HG02852 (cell line): ENCODE measurements around the gene IZUMO4.

ENCODE experiments used
- ATAC-seq: cut with Tn5 transposase; IDR thresholded peaks from one replicate; pipeline ENCODE4 v1.9.1; 2021; ENCODE audit warnings: mild to moderate bottlenecking, moderate library complexity; ENCODE audit not compliant: unreplicated experiment

The IZUMO4 gene

GRCh38 chr19:2058570-2059421 is 37.9 kb upstream of the IZUMO4 start:
- ATAC-seq, result no peak

GRCh38 chr19:2059422-2060201 is 37.1 kb upstream of the IZUMO4 start:
- no peak for ATAC-seq

GRCh38 chr19:2060884-2061494 is 35.7 kb upstream of the IZUMO4 start:
- ATAC-seq, result peak; percentile 28

GRCh38 chr19:2061495-2062388 is 35.0 kb upstream of the IZUMO4 start:
- peak; percentile 75 for ATAC-seq

- no peak for ATAC-seq
Observed at GRCh38 chr19:2062389-2062729, 34.4 kb upstream of the IZUMO4 start.

- no peak for ATAC-seq
Observed at GRCh38 chr19:2062770-2063169, 33.9 kb upstream of the IZUMO4 start.

GRCh38 chr19:2063824-2064223 is 32.9 kb upstream of the IZUMO4 start:
- no peak for ATAC-seq

GRCh38 chr19:2064395-2064787 is 32.3 kb upstream of the IZUMO4 start:
- no peak for ATAC-seq

GRCh38 chr19:2064788-2065524 is 31.8 kb upstream of the IZUMO4 start:
- ATAC-seq, result no peak

GRCh38 chr19:2070436-2070827 is 26.3 kb upstream of the IZUMO4 start:
- no peak for ATAC-seq

GRCh38 chr19:2070986-2071673 is 25.6 kb upstream of the IZUMO4 start:
- ATAC-seq, result no peak

GRCh38 chr19:2072757-2073551 is 23.8 kb upstream of the IZUMO4 start:
- no peak for ATAC-seq

- ATAC-seq, result no peak
Observed at GRCh38 chr19:2076526-2076944, 20.2 kb upstream of the IZUMO4 start.

- ATAC-seq, result no peak
Observed at GRCh38 chr19:2077398-2077797, 19.3 kb upstream of the IZUMO4 start.

GRCh38 chr19:2077833-2078619 is 18.7 kb upstream of the IZUMO4 start:
- ATAC-seq, result no peak

GRCh38 chr19:2079076-2079864 is 17.4 kb upstream of the IZUMO4 start:
- no peak for ATAC-seq

- ATAC-seq, result no peak
Observed at GRCh38 chr19:2079865-2080301, 16.8 kb upstream of the IZUMO4 start.
